Smooth muscle cell (in vitro differentiated cells): ENCODE results near the gene COL9A1. TPM values are rescaled to one million over a fixed set of nuclear protein-coding genes. Genes with fewer than 3 reads are reported as not detected.

Experiments
- DNase-seq: peaks from one replicate; lab custom pipeline; 2025; ENCODE audit not compliant: unreplicated experiment; lab: John Stamatoyannopoulos, UW
- H2AFZ ChIP-seq: fragments of 200-600 bp; sonication (generic); 2 replicates; pipeline ENCODE4 v1.6.0; 2016; ENCODE audit warnings: antibody characterized with exemption, low read depth, mild to moderate bottlenecking
- H3F3A ChIP-seq: fragments of 200-600 bp; sonication (generic); 2 replicates; pipeline ENCODE4 v1.6.0; 2017; ENCODE audit warnings: antibody characterized with exemption, low read depth
- H3K27ac ChIP-seq: fragments of 200-600 bp; sonication (generic); 2 replicates; pipeline ENCODE4 v1.5.1; 2016; ENCODE audit warnings: low read depth, mild to moderate bottlenecking
- H3K27me3 ChIP-seq: fragments of 200-600 bp; sonication (generic); 2 replicates; pipeline ENCODE4 v1.6.1; 2016; ENCODE audit warnings: low read depth, mild to moderate bottlenecking
- H3K36me3 ChIP-seq: fragments of 200-600 bp; sonication (generic); 2 replicates; pipeline ENCODE4 v1.5.1; 2016; ENCODE audit warnings: low read depth
- H3K4me1 ChIP-seq: fragments of 200-600 bp; sonication (generic); 2 replicates; pipeline ENCODE4 v1.5.1; 2016; ENCODE audit warnings: low read depth
- H3K4me2 ChIP-seq: fragments of 200-600 bp; sonication (generic); 2 replicates; pipeline ENCODE4 v1.6.0; 2016; ENCODE audit warnings: mild to moderate bottlenecking
- H3K4me3 ChIP-seq: fragments of 200-600 bp; sonication (generic); 2 replicates; pipeline ENCODE4 v1.5.1; 2016; ENCODE audit warnings: mild to moderate bottlenecking
- H3K79me2 ChIP-seq: fragments of 200-600 bp; sonication (generic); 2 replicates; pipeline ENCODE4 v1.6.0; 2016; ENCODE audit warnings: low read depth, mild to moderate bottlenecking
- H3K9ac ChIP-seq: fragments of 200-600 bp; sonication (generic); 2 replicates; pipeline ENCODE4 v1.6.0; 2016; ENCODE audit warnings: low read depth
- H3K9me3 ChIP-seq: fragments of 200-600 bp; sonication (generic); replicated peaks from 2 replicates; pipeline ENCODE4 v1.5.1; 2016; ENCODE audit warnings: low read depth
- H4K20me1 ChIP-seq: fragments of 200-600 bp; sonication (generic); 2 replicates; pipeline ENCODE4 v1.6.0; 2016; ENCODE audit warnings: low read depth
- WGBS: methylation state at CpG from one replicate; pipeline ENCODE4 v1.1.7; 2016; ENCODE audit warnings: low lambda C conversion rate; 5-methylcytosine and 5-hydroxymethylcytosine counted together
- polyA plus RNA-seq: library from polyadenylated mRNA; unstranded; fragments of >200 nt; fragmentation: Nextera tagmentation; extraction: Ambion mirVana; gene quantifications from 2 replicates; pipeline ENCODE4 v1.2.1, GENCODE V29; 2016
- total RNA-seq: library from RNA; depleted of rRNA; stranded (reverse); fragments of >200 nt; gene quantifications from 2 replicates; pipeline ENCODE4 v1.2.3, GENCODE V29; 2014
- TF ChIP-seq, protein P1 (sequence below): fragments of 200-600 bp; sonication (generic); IDR thresholded peaks from 2 replicates; pipeline ENCODE4 v1.5.1; 2017; ENCODE audit warnings: borderline replicate concordance, mild to moderate bottlenecking, antibody characterized with exemption; ENCODE audit not compliant: insufficient read depth, poor library complexity, severe bottlenecking

The COL9A1 gene
- total and polyA plus RNA-seq, 2 experiments from 2014 or later, result not detected

DNA sequence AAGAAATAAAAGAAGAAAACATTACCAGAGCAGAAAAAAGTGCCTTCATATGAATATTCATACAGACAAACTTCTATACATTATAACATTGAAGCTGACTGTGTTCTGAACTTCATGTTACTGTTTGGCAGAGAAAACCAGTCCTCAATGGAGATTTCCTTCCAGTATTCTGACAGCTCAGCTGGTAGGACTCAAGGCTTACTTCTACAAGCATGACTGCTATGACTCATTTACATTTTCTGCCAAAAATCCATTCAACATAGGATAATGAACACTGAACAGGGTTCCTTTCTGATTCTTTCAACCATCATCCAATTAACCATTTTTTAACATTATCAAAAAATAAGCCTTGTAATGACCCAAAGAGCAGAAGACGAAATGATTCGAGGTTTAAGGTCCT, 25.4 kb downstream of the COL9A1 start:
- 98% methylated on average over 2 of the region's 2 CpGs for WGBS
- DNase-seq, result no peak
- Histone ChIP-seq H3K4me3 (no peak overlapping the region), H3K79me2 (no peaks in the 10 kb centered on the region), H3K4me2 (no peak overlapping the region), H3K36me3 (no peaks in the 10 kb centered on the region), H3K9me3 (no peaks in the 10 kb centered on the region), H4K20me1 (no peaks in the 10 kb centered on the region), H3K27ac (no peak overlapping the region), H3K9ac (no peak overlapping the region), H3K27me3 (peaks cover 62% of the 10 kb centered on the region), H2AFZ (no peak overlapping the region), H3F3A (no peaks in the 10 kb centered on the region), H3K4me1 (peaks cover 5% of the 10 kb centered on the region)
- TF ChIP-seq, protein P1, sequence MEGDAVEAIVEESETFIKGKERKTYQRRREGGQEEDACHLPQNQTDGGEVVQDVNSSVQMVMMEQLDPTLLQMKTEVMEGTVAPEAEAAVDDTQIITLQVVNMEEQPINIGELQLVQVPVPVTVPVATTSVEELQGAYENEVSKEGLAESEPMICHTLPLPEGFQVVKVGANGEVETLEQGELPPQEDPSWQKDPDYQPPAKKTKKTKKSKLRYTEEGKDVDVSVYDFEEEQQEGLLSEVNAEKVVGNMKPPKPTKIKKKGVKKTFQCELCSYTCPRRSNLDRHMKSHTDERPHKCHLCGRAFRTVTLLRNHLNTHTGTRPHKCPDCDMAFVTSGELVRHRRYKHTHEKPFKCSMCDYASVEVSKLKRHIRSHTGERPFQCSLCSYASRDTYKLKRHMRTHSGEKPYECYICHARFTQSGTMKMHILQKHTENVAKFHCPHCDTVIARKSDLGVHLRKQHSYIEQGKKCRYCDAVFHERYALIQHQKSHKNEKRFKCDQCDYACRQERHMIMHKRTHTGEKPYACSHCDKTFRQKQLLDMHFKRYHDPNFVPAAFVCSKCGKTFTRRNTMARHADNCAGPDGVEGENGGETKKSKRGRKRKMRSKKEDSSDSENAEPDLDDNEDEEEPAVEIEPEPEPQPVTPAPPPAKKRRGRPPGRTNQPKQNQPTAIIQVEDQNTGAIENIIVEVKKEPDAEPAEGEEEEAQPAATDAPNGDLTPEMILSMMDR, result no peak

DNA sequence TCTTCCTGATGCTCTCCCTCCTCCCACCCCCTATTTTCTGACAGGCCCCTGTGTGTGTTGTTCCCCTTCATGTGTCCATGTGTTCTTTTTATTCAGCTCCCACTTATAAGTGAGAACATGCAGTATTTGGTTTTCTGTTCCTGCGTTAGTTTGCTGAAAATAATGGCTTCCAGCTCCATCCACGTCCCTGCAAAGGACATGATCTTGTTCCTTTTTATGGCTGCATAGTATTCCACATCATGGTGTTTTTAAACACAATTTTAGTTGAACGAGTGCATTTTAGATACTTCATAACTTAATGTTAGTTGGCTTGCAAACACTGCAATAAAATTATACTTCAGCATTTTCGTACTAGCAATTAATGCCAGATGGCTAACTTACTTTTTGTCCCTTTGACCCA, 28.5 kb downstream of the COL9A1 start:
- Histone ChIP-seq H3K4me3 (no peak overlapping the region), H3F3A (no peaks in the 10 kb centered on the region), H3K9me3 (no peaks in the 10 kb centered on the region), H4K20me1 (no peaks in the 10 kb centered on the region), H3K79me2 (no peaks in the 10 kb centered on the region), H3K4me2 (no peak overlapping the region), H3K36me3 (no peaks in the 10 kb centered on the region), H3K27me3 (peaks cover 31% of the 10 kb centered on the region), H2AFZ (no peak overlapping the region), H3K9ac (no peak overlapping the region), H3K27ac (no peak overlapping the region), H3K4me1 (peaks cover 17% of the 10 kb centered on the region)
- 82% methylated on average over 4 of the region's 4 CpGs for WGBS
- DNase-seq, result no peak
- TF ChIP-seq, protein P1, result no peak

DNA sequence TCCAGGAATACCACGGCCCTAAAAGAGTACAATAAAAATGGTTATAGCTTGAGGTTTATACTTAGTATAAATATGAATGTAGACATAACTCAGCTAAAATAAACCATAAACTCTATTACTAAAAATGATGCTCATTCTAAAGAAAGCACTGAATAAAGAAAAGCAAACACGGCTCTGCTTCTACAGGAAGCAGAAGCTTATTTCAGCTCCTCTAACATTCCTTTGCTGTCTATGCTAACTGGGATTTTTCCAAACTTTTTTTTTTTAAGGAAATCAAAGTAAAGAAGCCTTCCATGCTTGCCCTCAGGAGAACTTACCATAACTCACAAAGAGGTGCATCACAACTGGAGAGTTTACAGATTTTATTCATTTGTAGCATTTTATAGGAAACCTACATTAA, 30.8 kb downstream of the COL9A1 start:
- no peak overlapping the region for H3K4me3 ChIP-seq
- 58% methylated on average over 2 of the region's 2 CpGs for WGBS
- H3K9ac ChIP-seq, result no peak overlapping the region

More for the DNA sequence above, 30.8 kb downstream of the COL9A1 start:
- peaks cover 12% of the 10 kb centered on the region for H3K27me3 ChIP-seq
- no peaks in the 10 kb centered on the region for H4K20me1 ChIP-seq
- no peaks in the 10 kb centered on the region for H3F3A ChIP-seq
- no peaks in the 10 kb centered on the region for H3K9me3 ChIP-seq
- no peak overlapping the region for H3K27ac ChIP-seq
- DNase-seq, result no peak
- H3K4me1 ChIP-seq, result peaks cover 17% of the 10 kb centered on the region
- no peaks in the 10 kb centered on the region for H3K79me2 ChIP-seq
- H2AFZ ChIP-seq, result no peak overlapping the region
- TF ChIP-seq, protein P1, result no peak
- no peak overlapping the region for H3K4me2 ChIP-seq
- H3K36me3 ChIP-seq, result no peaks in the 10 kb centered on the region
